Thyroid gland (tissue), 4 donors: ENCODE measurements around the gene RORB. TPM values are rescaled to one million over a fixed set of nuclear protein-coding genes. Genes with fewer than 3 reads are reported as not detected.

ENCODE experiments used
- DNase-seq, 2 donors: peaks; one replicate each; pipeline ENCODE4 v3.0.0-alpha.2; 2019
- H3K27ac ChIP-seq, 3 donors: fragments of 200-600 bp; sonication (generic); 1 replicate in 2 of 3; 2 replicates in 1 of 3; pipeline ENCODE4 v1.5.1; 2016 to 2019; ENCODE audit warnings: mild to moderate bottlenecking in 1 of 3, moderate library complexity in 1 of 3
- H3K27me3 ChIP-seq: fragments of 200-600 bp; sonication (generic); one replicate; pipeline ENCODE4 v1.5.1; 2019
- H3K36me3 ChIP-seq, 2 donors: fragments of 200-600 bp; sonication (generic); one replicate each; pipeline ENCODE4 v1.5.1; 2016 to 2019
- H3K4me1 ChIP-seq, 2 donors: fragments of 200-600 bp; sonication (generic); one replicate each; pipeline ENCODE4 v1.5.1; 2017 to 2019
- H3K4me3 ChIP-seq, 3 donors: fragments of 200-600 bp; sonication (generic); replicated peaks in 1 of 3; 1 replicate in 2 of 3; 2 replicates in 1 of 3; pipeline ENCODE4 v1.5.1; 2016; ENCODE audit warnings: mild to moderate bottlenecking in 1 of 3
- H3K9me3 ChIP-seq: fragments of 200-600 bp; sonication (generic); one replicate; pipeline ENCODE4 v1.5.1; 2017
- CTCF ChIP-seq, 6 experiments: fragments of 200-600 bp in 3 of 6; fragments of 450-650 bp in 3 of 6; sonication (generic) in 3 of 6; IDR thresholded peaks; one replicate each; pipeline ENCODE4 v1.5.1; 2016 to 2019; ENCODE audit warnings: antibody characterized with exemption in 6 of 6, mild to moderate bottlenecking in 2 of 6, inconsistent platforms in 1 of 6, moderate library complexity in 1 of 6
- POLR2A ChIP-seq, 2 donors: fragments of 450-650 bp; IDR thresholded peaks; one replicate each; pipeline ENCODE4 v1.6.1; 2017; ENCODE audit warnings: antibody characterized with exemption in 2 of 2, mild to moderate bottlenecking in 2 of 2, moderate library complexity in 1 of 2
- WGBS, 2 donors: methylation state at CpG; one replicate each; pipeline ENCODE4 v1.1.5; 2017; 5-methylcytosine and 5-hydroxymethylcytosine counted together
- intact Hi-C: fragments of 100-400 bp; cut with DNase I; formaldehyde crosslinking; loops from one replicate; pipeline ENCODE4 v1.15.1; 2023
- total RNA-seq, 4 donors: library from RNA; depleted of rRNA; stranded (reverse); fragments of >200 nt; gene quantifications; one replicate each; pipeline ENCODE4 v1.2.3, GENCODE V29; 2016

The RORB gene
- total RNA-seq, 4 donors from 2014 or later = 0.27 to 1.8 (median 1.3) TPM

- Histone ChIP-seq H3K36me3 (no peaks in the 10 kb centered on the region), H3K4me3 (no peak overlapping the region), H3K27me3 (no peaks in the 10 kb centered on the region), H3K27ac (no peak overlapping the region), H3K4me1 (no peaks in the 10 kb centered on the region), H3K9me3 (no peaks in the 10 kb centered on the region)
- intact Hi-C loops = no loop called here
- TF ChIP-seq CTCF (IDR thresholded peaks at IDR 0.05) (no peak), POLR2A (IDR thresholded peaks at IDR 0.05) (no peak)
- no peak for DNase-seq
- 38 to 58% methylated on average over 1 of the region's 1 CpG for WGBS, 2 donors
Measured at GRCh38 chr9:74663439-74663838, 166.3 kb downstream of the RORB start.

- WGBS, 2 donors = 74 to 78% methylated on average over 4 of the region's 4 CpGs
- intact Hi-C loops = no loop called here
- DNase-seq = no peak
- H3K9me3 ChIP-seq = no peaks in the 10 kb centered on the region
- no peaks in the 10 kb centered on the region for H3K27me3 ChIP-seq
- H3K4me1 ChIP-seq = no peaks in the 10 kb centered on the region
- no peak for TF ChIP-seq POLR2A (IDR thresholded peaks at IDR 0.05)
- no peak for TF ChIP-seq CTCF (IDR thresholded peaks at IDR 0.05)
- no peak overlapping the region for H3K4me3 ChIP-seq
- H3K27ac ChIP-seq = no peak overlapping the region
- H3K36me3 ChIP-seq = no peaks in the 10 kb centered on the region
Measured at GRCh38 chr9:74666625-74667316, 169.6 kb downstream of the RORB start.

- TF ChIP-seq POLR2A (IDR thresholded peaks at IDR 0.05) = no peak
- TF ChIP-seq CTCF (IDR thresholded peaks at IDR 0.05) = no peak
- 74 to 85% methylated on average over 2 of the region's 2 CpGs for WGBS, 2 donors
- no peaks in the 10 kb centered on the region for H3K9me3 ChIP-seq
Measured at GRCh38 chr9:74672237-74672636, 175.1 kb downstream of the RORB start.

GRCh38 chr9:74674077-74674476 is 176.9 kb downstream of the RORB start:
- H3K9me3 ChIP-seq = no peaks in the 10 kb centered on the region
- intact Hi-C loops = no loop called here
- H3K4me3 ChIP-seq = no peak overlapping the region
- H3K4me1 ChIP-seq = no peaks in the 10 kb centered on the region
- H3K27ac ChIP-seq = no peak overlapping the region
- H3K36me3 ChIP-seq = no peaks in the 10 kb centered on the region
- 75 to 84% methylated on average over 6 of the region's 6 CpGs for WGBS, 2 donors
- no peak for DNase-seq
- no peak for TF ChIP-seq CTCF (IDR thresholded peaks at IDR 0.05)
- TF ChIP-seq POLR2A (IDR thresholded peaks at IDR 0.05) = no peak
- H3K27me3 ChIP-seq = no peaks in the 10 kb centered on the region

More at GRCh38 chr9:74672237-74672636, 175.1 kb downstream of the RORB start:
- Histone ChIP-seq H3K4me1 (no peaks in the 10 kb centered on the region), H3K27me3 (no peaks in the 10 kb centered on the region), H3K36me3 (no peaks in the 10 kb centered on the region), H3K4me3 (no peak overlapping the region), H3K27ac (no peak overlapping the region)
- intact Hi-C loops = no loop called here
- DNase-seq = no peak

GRCh38 chr9:74681906-74682305 is 184.8 kb downstream of the RORB start:
- no peak for DNase-seq
- Histone ChIP-seq H3K9me3 (no peaks in the 10 kb centered on the region), H3K36me3 (no peaks in the 10 kb centered on the region), H3K27ac (no peak overlapping the region), H3K4me3 (no peak overlapping the region), H3K4me1 (no peaks in the 10 kb centered on the region), H3K27me3 (no peaks in the 10 kb centered on the region)
- TF ChIP-seq CTCF (IDR thresholded peaks at IDR 0.05) = no peak
- TF ChIP-seq POLR2A (IDR thresholded peaks at IDR 0.05) = no peak
- WGBS, 2 donors = 52% methylated on average over 3 of the region's 3 CpGs
- intact Hi-C loops = no loop called here
